CD14-positive monocyte (primary cell): ENCODE results near the gene ZBTB3. TPM values are rescaled to one million over a fixed set of nuclear protein-coding genes. Genes with fewer than 3 reads are reported as not detected.

Source experiments
- DNase-seq, 3 donors: peaks; one replicate each; pipeline ENCODE4 v3.0.0-alpha.2; 2011 to 2022
- H2AFZ ChIP-seq: 2 replicates; pipeline ENCODE4 v1.6.0; 2012; ENCODE audit warnings: mild to moderate bottlenecking, low read depth, low read length, inconsistent platforms; ENCODE audit not compliant: insufficient read depth, poor library complexity, severe bottlenecking
- H3K27ac ChIP-seq, 2 donors: 1 replicate in 1 of 2; 2 replicates in 1 of 2; pipeline ENCODE4 v1.5.1; 2012 to 2013; ENCODE audit warnings: low read length in 2 of 2, control low read depth in 1 of 2, inconsistent platforms in 1 of 2, low read depth in 1 of 2, mild to moderate bottlenecking in 1 of 2
- H3K27me3 ChIP-seq, 2 donors: one replicate each; pipeline versions ENCODE4 v1.6.0 to v1.6.1; 2011 to 2013; ENCODE audit warnings: low read length in 2 of 2; ENCODE audit not compliant: control insufficient read depth in 2 of 2, insufficient read depth in 2 of 2
- H3K36me3 ChIP-seq, 2 donors: replicated peaks in 1 of 2; 1 replicate in 1 of 2; 2 replicates in 1 of 2; pipeline versions ENCODE4 v1.5.1 to v1.6.1; 2012 to 2013; ENCODE audit warnings: low read length in 2 of 2, control low read depth in 1 of 2, inconsistent platforms in 1 of 2, mild to moderate bottlenecking in 1 of 2; ENCODE audit not compliant: insufficient read depth in 2 of 2, control insufficient read depth in 1 of 2
- H3K4me1 ChIP-seq, 2 donors: 1 replicate in 1 of 2; 2 replicates in 1 of 2; pipeline versions ENCODE4 v1.5.1 to v1.6.1; 2012 to 2013; ENCODE audit warnings: low read length in 2 of 2, control low read depth in 1 of 2, inconsistent platforms in 1 of 2, mild to moderate bottlenecking in 1 of 2, moderate library complexity in 1 of 2; ENCODE audit not compliant: insufficient read depth in 2 of 2, control insufficient read depth in 1 of 2
- H3K4me2 ChIP-seq: replicated peaks from 2 replicates; pipeline ENCODE3; 2012; ENCODE audit warnings: low read length, moderate library complexity, mild to moderate bottlenecking; ENCODE audit not compliant: poor library complexity, severe bottlenecking; ENCODE audit errors: extremely low read depth
- H3K4me3 ChIP-seq, 3 experiments: fragments of 200-600 bp in 1 of 3; sonication (generic) in 1 of 3; replicated peaks in 1 of 3; 1 replicate in 2 of 3; 2 replicates in 1 of 3; pipeline ENCODE4 v1.5.1; 2011 to 2013; ENCODE audit warnings: low read length in 3 of 3, mild to moderate bottlenecking in 3 of 3, control low read depth in 2 of 3, low read depth in 2 of 3, inconsistent platforms in 1 of 3, moderate library complexity in 1 of 3
- H3K79me2 ChIP-seq: 2 replicates; pipeline ENCODE4 v1.6.0; 2012; ENCODE audit warnings: mild to moderate bottlenecking, control low read depth, inconsistent platforms, low read length, moderate library complexity; ENCODE audit not compliant: insufficient read depth
- H3K9ac ChIP-seq: 2 replicates; pipeline ENCODE4 v1.6.0; 2017; ENCODE audit warnings: low read length, mild to moderate bottlenecking; ENCODE audit not compliant: insufficient read depth, poor library complexity, severe bottlenecking
- H3K9me3 ChIP-seq, 2 donors: replicated peaks in 1 of 2; 1 replicate in 1 of 2; 2 replicates in 1 of 2; pipeline versions ENCODE4 v1.5.1 to v1.6.1; 2012 to 2013; ENCODE audit warnings: low read length in 2 of 2, control low read depth in 1 of 2; ENCODE audit not compliant: control insufficient read depth in 1 of 2, insufficient read depth in 1 of 2
- H4K20me1 ChIP-seq: 2 replicates; pipeline ENCODE4 v1.6.0; 2012; ENCODE audit warnings: mild to moderate bottlenecking, low read length, control low read depth, moderate library complexity; ENCODE audit not compliant: insufficient read depth
- H3K27ac Mint-ChIP-seq, 7 donors: one replicate each; pipeline ENCODE4 v1.8.0; 2020; ENCODE audit warnings: mild to moderate bottlenecking in 7 of 7, mixed read lengths in 7 of 7, moderate library complexity in 6 of 7, inconsistent platforms in 2 of 7
- H3K27me3 Mint-ChIP-seq, 3 donors: one replicate each; pipeline ENCODE4 v1.8.0; 2021 to 2022; ENCODE audit warnings: low read depth in 3 of 3, mild to moderate bottlenecking in 3 of 3, mixed read lengths in 3 of 3, moderate library complexity in 3 of 3, inconsistent platforms in 1 of 3
- H3K36me3 Mint-ChIP-seq, 2 donors: one replicate each; pipeline ENCODE4 v1.8.0; 2020; ENCODE audit warnings: mixed read lengths in 2 of 2, inconsistent platforms in 1 of 2, mild to moderate bottlenecking in 1 of 2
- H3K4me1 Mint-ChIP-seq: one replicate; pipeline ENCODE4 v1.8.0; 2020; ENCODE audit warnings: mild to moderate bottlenecking, mixed read lengths
- H3K4me3 Mint-ChIP-seq, 2 donors: one replicate each; pipeline ENCODE4 v1.8.0; 2020; ENCODE audit warnings: mild to moderate bottlenecking in 2 of 2, mixed read lengths in 2 of 2, moderate library complexity in 1 of 2
- H3K9me3 Mint-ChIP-seq, 7 donors: one replicate each; pipeline ENCODE4 v1.8.0; 2020 to 2022; ENCODE audit warnings: mixed read lengths in 7 of 7, mild to moderate bottlenecking in 6 of 7, moderate library complexity in 6 of 7, inconsistent platforms in 2 of 7
- CTCF ChIP-seq: fragments of 200-600 bp; IDR thresholded peaks from one replicate; pipeline ENCODE4 v1.8.0; 2022; ENCODE audit warnings: antibody characterized with exemption, mild to moderate bottlenecking
- WGBS: methylation state at CpG from one replicate; pipeline ENCODE4 v1.1.5; 2013; ENCODE audit warnings: missing lambda C conversion rate; ENCODE audit not compliant: insufficient coverage; 5-methylcytosine and 5-hydroxymethylcytosine counted together
- intact Hi-C, 2 donors: fragments of 100-400 bp; cut with micrococcal nuclease; formaldehyde crosslinking; loops; one replicate each; pipeline versions ENCODE4 v1.15.0 to v1.15.1; 2023
- polyA plus RNA-seq, 3 donors: library from polyadenylated mRNA; depleted of rRNA in 1 of 3; unstranded in 2 of 3; stranded (reverse) in 1 of 3; fragments of 300-500 nt in 2 of 3; fragments of >200 nt in 1 of 3; fragmentation: Illumina TruSeq in 2 of 3; gene quantifications; 1 replicate in 2 of 3; 2 replicates in 1 of 3; pipeline ENCODE4 v1.2.3, GENCODE V29; 2012 to 2021

Gene ZBTB3
- polyA plus RNA-seq, 3 donors: 1.7 to 4.5 (median 2.0) TPM

GRCh38 chr11:62712861-62713260, 41.1 kb downstream of the ZBTB3 start:
- Histone ChIP-seq H3K27me3 (no peaks in the 10 kb centered on the region), H3K9ac (no peak overlapping the region), H4K20me1 (peaks cover 31% of the 10 kb centered on the region), H3K4me1 (peaks cover 18 to 24% of the 10 kb centered on the region in 2 donors), H3K79me2 (peaks cover 38% of the 10 kb centered on the region), H3K4me2 (no peak overlapping the region), H3K36me3 (peaks cover 62 to 73% of the 10 kb centered on the region in 2 donors), H3K27ac (peak overlapping the region in 1 of 2 donors; percentile 18), H3K9me3 (no peaks in the 10 kb centered on the region), H3K4me3 (no peak overlapping the region), H2AFZ (no peak overlapping the region)
- Mint-ChIP-seq H3K27me3 (no peaks in the 10 kb centered on the region), H3K9me3 (no peaks in the 10 kb centered on the region), H3K36me3 (peaks cover 59 to 69% of the 10 kb centered on the region in 2 donors), H3K4me3 (no peak overlapping the region), H3K27ac (peak overlapping the region in 4 of 7 donors; percentile 22 to 46 (median 36)), H3K4me1 (peaks cover 20% of the 10 kb centered on the region)
- no peak for TF ChIP-seq CTCF
- no peak for DNase-seq
- intact Hi-C loops: no loop called here
- 92% methylated on average over 2 of the region's 3 CpGs for WGBS

- H3K4me3 Mint-ChIP-seq: no peak overlapping the region
Measured at GRCh38 chr11:62712276-62712812, 41.6 kb downstream of the ZBTB3 start.

More at GRCh38 chr11:62712276-62712812, 41.6 kb downstream of the ZBTB3 start:
- no peak overlapping the region for H3K9ac ChIP-seq
- no peaks in the 10 kb centered on the region for H3K27me3 Mint-ChIP-seq
- H3K36me3 ChIP-seq: peaks cover 57 to 68% of the 10 kb centered on the region in 2 donors
- H3K9me3 ChIP-seq: no peaks in the 10 kb centered on the region
- intact Hi-C loops: no loop called here
- no peaks in the 10 kb centered on the region for H3K9me3 Mint-ChIP-seq
- H3K36me3 Mint-ChIP-seq: peaks cover 54 to 63% of the 10 kb centered on the region in 2 donors
- no peaks in the 10 kb centered on the region for H3K27me3 ChIP-seq
- peaks cover 24% of the 10 kb centered on the region for H3K4me1 Mint-ChIP-seq
- no peak overlapping the region for H3K4me3 ChIP-seq
- H3K27ac Mint-ChIP-seq: no peak overlapping the region
- peaks cover 34% of the 10 kb centered on the region for H3K79me2 ChIP-seq
- no peak for DNase-seq
- H3K4me2 ChIP-seq: no peak overlapping the region
- no CpG with 5 or more reads among the region's 6 CpGs for WGBS
- H4K20me1 ChIP-seq: peaks cover 25% of the 10 kb centered on the region
- H3K4me1 ChIP-seq: peaks cover 18 to 30% of the 10 kb centered on the region in 2 donors
- H3K27ac ChIP-seq: peak overlapping the region in 1 of 2 donors; percentile 18
- H2AFZ ChIP-seq: no peak overlapping the region
- TF ChIP-seq CTCF: no peak
